HEK293 (cell line): ENCODE results near the gene PRR19.
"Not testable (repeated sequence)": the region's sequence is repeated elsewhere in the genome, so short reads cannot be mapped to it uniquely, and the experiment has no call there.

Experiments used
- CTCF ChIA-PET: fragments of 350-600 bp; formaldehyde crosslinking; extraction: SDS; loops from one replicate; lab custom pipeline; 2021; ENCODE audit warnings: antibody characterized with exemption; lab: Yijun Ruan, JAX
- POLR2A ChIA-PET: fragments of 300-600 bp; formaldehyde crosslinking; extraction: SDS; loops from one replicate; lab custom pipeline; 2020; ENCODE audit warnings: antibody characterized with exemption, inconsistent platforms; lab: Yijun Ruan, JAX
- H3K27ac ChIP-seq: fragments of 200-500 bp; sonication (Bioruptor generic); 2 replicates; pipeline ENCODE4 v1.5.1; 2014; ENCODE audit warnings: low read depth, low read length, control low read depth, inconsistent platforms; ENCODE audit errors: extremely low read depth
- H3K36me3 ChIP-seq, 2 experiments: fragments of 200-500 bp in 1 of 2; sonication (Bioruptor generic) in 1 of 2; 1 replicate in 1 of 2; 2 replicates in 1 of 2; pipeline ENCODE4 v1.5.1; 2014 to 2017; ENCODE audit warnings: inconsistent platforms in 2 of 2, low read length in 2 of 2; ENCODE audit not compliant: control insufficient read depth in 2 of 2, insufficient read depth in 1 of 2
- H3K4me1 ChIP-seq: fragments of 200-500 bp; sonication (Bioruptor generic); 2 replicates; pipeline ENCODE4 v1.5.1; 2014; ENCODE audit warnings: mild to moderate bottlenecking, low read length, inconsistent platforms; ENCODE audit not compliant: control insufficient read depth, insufficient read depth
- H3K4me3 ChIP-seq: 2 replicates; pipeline ENCODE4 v1.5.1; 2011; ENCODE audit warnings: low read depth, mild to moderate bottlenecking, control low read depth, low read length, moderate library complexity
- H3K9me3 ChIP-seq: fragments of 200-500 bp; sonication (Bioruptor generic); 2 replicates; pipeline ENCODE4 v1.5.1; 2014; ENCODE audit warnings: low read depth, low read length, inconsistent platforms; ENCODE audit not compliant: control insufficient read depth, insufficient read depth
- KLF7 ChIP-seq: fragments of 450-650 bp; formaldehyde crosslinking; IDR thresholded peaks from 2 replicates; pipeline ENCODE4 v1.5.1; 2016; ENCODE audit warnings: missing biosample characterization, missing genetic modification characterization, borderline replicate concordance
- OSR2 ChIP-seq: fragments of 450-650 bp; formaldehyde crosslinking; IDR thresholded peaks from 2 replicates; pipeline ENCODE4 v1.5.1; 2016; ENCODE audit warnings: missing biosample characterization, missing genetic modification characterization
- SP7 ChIP-seq: fragments of 450-650 bp; formaldehyde crosslinking; IDR thresholded peaks from 2 replicates; pipeline ENCODE4 v1.5.1; 2016; ENCODE audit warnings: missing biosample characterization, missing genetic modification characterization
- WT1 ChIP-seq: fragments of 450-650 bp; formaldehyde crosslinking; IDR thresholded peaks from 2 replicates; pipeline ENCODE4 v1.5.1; 2016; ENCODE audit warnings: missing biosample characterization, missing genetic modification characterization
- ZNF121 ChIP-seq: fragments of 450-650 bp; formaldehyde crosslinking; IDR thresholded peaks from 2 replicates; pipeline ENCODE4 v1.5.1; 2016; ENCODE audit warnings: missing biosample characterization, missing genetic modification characterization
- ZNF138 ChIP-seq: fragments of 450-650 bp; formaldehyde crosslinking; IDR thresholded peaks from 2 replicates; pipeline ENCODE4 v1.5.1; 2016; ENCODE audit warnings: missing biosample characterization, missing genetic modification characterization, borderline replicate concordance
- ZNF19 ChIP-seq: fragments of 450-650 bp; formaldehyde crosslinking; IDR thresholded peaks from 2 replicates; pipeline ENCODE4; 2016; ENCODE audit warnings: missing biosample characterization, missing genetic modification characterization, low read depth
- ZNF37A ChIP-seq: fragments of 450-650 bp; IDR thresholded peaks from 2 replicates; pipeline ENCODE4 v1.5.1; 2018; ENCODE audit warnings: missing biosample characterization, missing genetic modification characterization
- ZNF48 ChIP-seq: fragments of 450-650 bp; formaldehyde crosslinking; IDR thresholded peaks from 2 replicates; pipeline ENCODE4 v1.5.1; 2016; ENCODE audit warnings: missing biosample characterization, missing genetic modification characterization
- ZNF549 ChIP-seq: fragments of 450-650 bp; IDR thresholded peaks from 2 replicates; pipeline ENCODE4 v1.5.1; 2018; ENCODE audit warnings: missing biosample characterization, missing genetic modification characterization, mild to moderate bottlenecking, inconsistent platforms, moderate library complexity
- ZNF555 ChIP-seq: fragments of 450-650 bp; formaldehyde crosslinking; conservative IDR thresholded peaks from 2 replicates; pipeline ENCODE4 v1.5.1; 2017; ENCODE audit warnings: missing biosample characterization, mild to moderate bottlenecking, missing genetic modification characterization, inconsistent platforms
- ZNF624 ChIP-seq: fragments of 450-650 bp; formaldehyde crosslinking; IDR thresholded peaks from 2 replicates; pipeline ENCODE4 v1.5.1; 2017; ENCODE audit warnings: missing biosample characterization, missing genetic modification characterization
- ZNF626 ChIP-seq: fragments of 450-650 bp; sonication (Bioruptor Pico); formaldehyde crosslinking; IDR thresholded peaks from 2 replicates; pipeline ENCODE4 v1.5.1; 2018; ENCODE audit warnings: missing biosample characterization, missing genetic modification characterization, inconsistent platforms
- ZNF830 ChIP-seq: fragments of 450-650 bp; IDR thresholded peaks from 2 replicates; pipeline ENCODE4 v1.5.0; 2018; ENCODE audit warnings: missing biosample characterization, missing genetic modification characterization, low read depth, mild to moderate bottlenecking, moderate library complexity
- ZNF837 ChIP-seq: fragments of 450-650 bp; formaldehyde crosslinking; IDR thresholded peaks from 2 replicates; pipeline ENCODE4 v1.5.1; 2016; ENCODE audit warnings: missing biosample characterization, missing genetic modification characterization
- TF ChIP-seq, protein P1 (sequence below): fragments of 450-650 bp; IDR thresholded peaks from 2 replicates; pipeline ENCODE4 v1.5.1; 2018; ENCODE audit warnings: missing biosample characterization, mild to moderate bottlenecking, missing genetic modification characterization
- TF ChIP-seq, protein P2 (sequence below): fragments of 450-650 bp; formaldehyde crosslinking; IDR thresholded peaks from 2 replicates; pipeline ENCODE4 v1.5.1; 2016; ENCODE audit warnings: missing biosample characterization, missing genetic modification characterization
- TF ChIP-seq, protein P3 (sequence below): fragments of 450-650 bp; formaldehyde crosslinking; IDR thresholded peaks from 2 replicates; pipeline ENCODE4 v1.5.1; 2016; ENCODE audit warnings: missing biosample characterization, missing genetic modification characterization
- TF ChIP-seq, protein P4 (sequence below): fragments of 450-650 bp; formaldehyde crosslinking; IDR thresholded peaks from 2 replicates; pipeline ENCODE4 v1.5.1; 2016; ENCODE audit warnings: missing biosample characterization, missing genetic modification characterization
- TF ChIP-seq, protein P5 (sequence below): fragments of 450-650 bp; formaldehyde crosslinking; IDR thresholded peaks from 2 replicates; pipeline ENCODE4 v1.5.1; 2017; ENCODE audit warnings: missing biosample characterization, missing genetic modification characterization

PRR19 gene

DNA sequence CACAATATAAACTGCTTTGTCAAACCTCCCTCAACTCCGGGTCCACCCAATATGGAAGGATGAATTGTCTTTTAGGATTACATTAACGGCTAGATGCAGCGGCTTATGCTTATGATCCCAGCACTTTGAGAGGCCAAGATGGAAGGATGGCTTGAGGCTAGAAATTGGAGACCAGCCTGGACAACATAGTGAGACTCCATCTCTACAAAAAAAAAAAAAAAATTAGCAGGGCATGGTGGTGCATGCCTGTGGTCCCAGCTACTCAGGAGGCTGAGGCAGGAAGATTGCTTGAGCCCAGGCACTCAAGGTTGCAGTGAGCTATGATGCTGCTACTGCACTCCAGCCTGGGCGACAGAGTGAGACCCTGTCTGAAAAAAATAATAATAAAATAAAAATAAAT, 35.8 kb upstream of the PRR19 start:
- H3K27ac ChIP-seq, result not testable (repeated sequence)
- peak; percentile 97 for TF ChIP-seq ZNF121 (tag by site-specific recombination)
- TF ChIP-seq, all 188 proteins: peak for 1; not testable (repeated sequence) for 187
- H3K4me1 ChIP-seq, result peaks cover 16% of the 10 kb centered on the region
- CTCF ChIA-PET, result interaction anchor here (1.2 to 1.7 kb wide), 2 partner anchors 13 to 16 kb away, joined by 3 read pairs; no protein-coding TSS in a partner anchor
- H3K4me3 ChIP-seq, POLR2A ChIA-PET, H3K36me3 ChIP-seq, H3K9me3 ChIP-seq: not testable (repeated sequence)

DNA sequence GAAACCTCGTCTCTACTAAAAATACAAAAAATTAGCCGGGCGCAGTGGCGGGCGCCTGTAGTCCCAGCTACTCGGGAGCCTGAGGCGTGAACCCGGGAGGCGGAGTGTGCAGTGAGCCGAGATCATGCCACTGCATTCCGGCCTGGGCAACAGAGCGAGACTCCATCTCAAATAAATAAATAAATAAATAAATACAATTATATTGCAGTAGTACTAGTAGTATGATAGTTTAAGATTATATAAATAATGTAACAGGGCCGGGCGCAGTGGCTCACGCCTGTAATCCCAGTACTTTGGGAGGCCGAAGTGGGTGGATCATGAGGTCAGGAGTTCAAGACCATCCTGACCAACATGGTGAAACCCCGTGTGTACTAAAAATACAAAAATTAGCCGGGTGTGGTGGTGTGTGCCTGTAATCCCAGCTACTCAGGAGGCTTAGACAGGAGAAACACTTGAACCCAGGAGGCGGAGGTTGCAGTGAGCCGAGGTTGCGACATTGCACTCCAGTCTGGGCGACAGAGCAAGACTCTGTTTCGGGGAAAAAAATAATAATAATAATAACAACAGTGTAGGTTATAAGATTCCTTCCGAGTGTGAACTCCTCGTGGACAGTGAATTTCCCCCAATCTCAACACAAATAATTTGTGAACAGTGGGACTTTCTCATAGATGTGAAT, 34.9 kb upstream of the PRR19 start:
- ChIA-PET POLR2A (interaction anchor here (0.9 to 1.7 kb wide), 7 partner anchors 9 to 24 kb away, joined by 3 to 8 read pairs (median 6); partner anchors contain the start of gene GSK3A), CTCF (interaction anchor here (0.6 to 2.0 kb wide), 6 partner anchors 12 to 155 kb away, joined by 3 to 10 read pairs (median 3); no protein-coding TSS in a partner anchor)
- not testable (repeated sequence) for H3K9me3 ChIP-seq, H3K36me3 ChIP-seq, H3K27ac ChIP-seq, H3K4me3 ChIP-seq
- peaks cover 16% of the 10 kb centered on the region for H3K4me1 ChIP-seq
- TF ChIP-seq, protein P1, sequence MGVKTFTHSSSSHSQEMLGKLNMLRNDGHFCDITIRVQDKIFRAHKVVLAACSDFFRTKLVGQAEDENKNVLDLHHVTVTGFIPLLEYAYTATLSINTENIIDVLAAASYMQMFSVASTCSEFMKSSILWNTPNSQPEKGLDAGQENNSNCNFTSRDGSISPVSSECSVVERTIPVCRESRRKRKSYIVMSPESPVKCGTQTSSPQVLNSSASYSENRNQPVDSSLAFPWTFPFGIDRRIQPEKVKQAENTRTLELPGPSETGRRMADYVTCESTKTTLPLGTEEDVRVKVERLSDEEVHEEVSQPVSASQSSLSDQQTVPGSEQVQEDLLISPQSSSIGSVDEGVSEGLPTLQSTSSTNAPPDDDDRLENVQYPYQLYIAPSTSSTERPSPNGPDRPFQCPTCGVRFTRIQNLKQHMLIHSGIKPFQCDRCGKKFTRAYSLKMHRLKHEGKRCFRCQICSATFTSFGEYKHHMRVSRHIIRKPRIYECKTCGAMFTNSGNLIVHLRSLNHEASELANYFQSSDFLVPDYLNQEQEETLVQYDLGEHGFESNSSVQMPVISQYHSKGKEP, result 0 out of 2 replicates have a peak, but pooled peaks have one; percentile 5
- 0 out of 2 replicates have a peak, but pooled peaks have one; percentile 4 for TF ChIP-seq KLF7 (tag by site-specific recombination)

DNA sequence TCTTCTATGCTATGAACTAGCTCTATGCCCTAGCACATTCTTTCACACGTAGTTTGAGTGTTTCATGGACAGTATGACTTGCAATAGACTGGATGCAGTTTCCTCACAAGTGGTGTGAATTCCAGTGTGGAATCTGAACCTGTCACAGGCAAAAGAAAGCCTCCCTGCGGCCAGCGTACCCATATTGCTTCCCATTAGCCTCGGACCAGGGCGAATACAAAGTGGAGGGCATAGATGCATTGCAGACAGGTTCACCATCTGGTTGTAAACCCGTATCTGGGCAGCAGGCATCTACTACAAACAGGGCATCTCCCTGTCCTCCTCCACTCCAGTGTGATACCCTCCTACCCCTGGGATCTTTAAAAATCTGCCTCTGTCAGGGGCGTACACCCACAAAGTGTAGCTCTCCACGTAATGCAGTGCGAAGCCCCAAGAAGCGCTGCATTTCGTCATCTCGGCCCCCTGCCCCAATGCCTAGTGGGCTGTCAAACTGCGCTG, 34.2 kb upstream of the PRR19 start:
- Histone ChIP-seq H3K36me3 (peaks cover 0 to 15% of the 10 kb centered on the region in 2 experiments; a peak in 1 of 3 replicates), H3K4me3 (peak overlapping the region; percentile 43), H3K27ac (peak overlapping the region; percentile 98), H3K9me3 (no peaks in the 10 kb centered on the region), H3K4me1 (peaks cover 16% of the 10 kb centered on the region)
- POLR2A ChIA-PET, result interaction anchor here (0.9 to 1.7 kb wide), 7 partner anchors 10 to 24 kb away, joined by 3 to 8 read pairs (median 6); partner anchors contain the start of gene GSK3A
- CTCF ChIA-PET, result interaction anchor here (0.6 to 2.0 kb wide), 5 partner anchors 22 to 155 kb away, joined by 3 to 10 read pairs (median 3); no protein-coding TSS in a partner anchor
- no peak for TF ChIP-seq ZNF48
- TF ChIP-seq ZNF837 (tag by site-specific recombination), result no peak
- TF ChIP-seq ZNF19 (tag by site-specific recombination), result no peak
- TF ChIP-seq, protein P2, sequence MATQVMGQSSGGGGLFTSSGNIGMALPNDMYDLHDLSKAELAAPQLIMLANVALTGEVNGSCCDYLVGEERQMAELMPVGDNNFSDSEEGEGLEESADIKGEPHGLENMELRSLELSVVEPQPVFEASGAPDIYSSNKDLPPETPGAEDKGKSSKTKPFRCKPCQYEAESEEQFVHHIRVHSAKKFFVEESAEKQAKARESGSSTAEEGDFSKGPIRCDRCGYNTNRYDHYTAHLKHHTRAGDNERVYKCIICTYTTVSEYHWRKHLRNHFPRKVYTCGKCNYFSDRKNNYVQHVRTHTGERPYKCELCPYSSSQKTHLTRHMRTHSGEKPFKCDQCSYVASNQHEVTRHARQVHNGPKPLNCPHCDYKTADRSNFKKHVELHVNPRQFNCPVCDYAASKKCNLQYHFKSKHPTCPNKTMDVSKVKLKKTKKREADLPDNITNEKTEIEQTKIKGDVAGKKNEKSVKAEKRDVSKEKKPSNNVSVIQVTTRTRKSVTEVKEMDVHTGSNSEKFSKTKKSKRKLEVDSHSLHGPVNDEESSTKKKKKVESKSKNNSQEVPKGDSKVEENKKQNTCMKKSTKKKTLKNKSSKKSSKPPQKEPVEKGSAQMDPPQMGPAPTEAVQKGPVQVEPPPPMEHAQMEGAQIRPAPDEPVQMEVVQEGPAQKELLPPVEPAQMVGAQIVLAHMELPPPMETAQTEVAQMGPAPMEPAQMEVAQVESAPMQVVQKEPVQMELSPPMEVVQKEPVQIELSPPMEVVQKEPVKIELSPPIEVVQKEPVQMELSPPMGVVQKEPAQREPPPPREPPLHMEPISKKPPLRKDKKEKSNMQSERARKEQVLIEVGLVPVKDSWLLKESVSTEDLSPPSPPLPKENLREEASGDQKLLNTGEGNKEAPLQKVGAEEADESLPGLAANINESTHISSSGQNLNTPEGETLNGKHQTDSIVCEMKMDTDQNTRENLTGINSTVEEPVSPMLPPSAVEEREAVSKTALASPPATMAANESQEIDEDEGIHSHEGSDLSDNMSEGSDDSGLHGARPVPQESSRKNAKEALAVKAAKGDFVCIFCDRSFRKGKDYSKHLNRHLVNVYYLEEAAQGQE (tag by site-specific recombination), result 0 out of 2 replicates have a peak, but pooled peaks have one; percentile 35
- TF ChIP-seq, protein P3, sequence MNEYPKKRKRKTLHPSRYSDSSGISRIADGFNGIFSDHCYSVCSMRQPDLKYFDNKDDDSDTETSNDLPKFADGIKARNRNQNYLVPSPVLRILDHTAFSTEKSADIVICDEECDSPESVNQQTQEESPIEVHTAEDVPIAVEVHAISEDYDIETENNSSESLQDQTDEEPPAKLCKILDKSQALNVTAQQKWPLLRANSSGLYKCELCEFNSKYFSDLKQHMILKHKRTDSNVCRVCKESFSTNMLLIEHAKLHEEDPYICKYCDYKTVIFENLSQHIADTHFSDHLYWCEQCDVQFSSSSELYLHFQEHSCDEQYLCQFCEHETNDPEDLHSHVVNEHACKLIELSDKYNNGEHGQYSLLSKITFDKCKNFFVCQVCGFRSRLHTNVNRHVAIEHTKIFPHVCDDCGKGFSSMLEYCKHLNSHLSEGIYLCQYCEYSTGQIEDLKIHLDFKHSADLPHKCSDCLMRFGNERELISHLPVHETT, result no peak
- 0 out of 2 replicates have a peak, but pooled peaks have one; percentile 27 for TF ChIP-seq WT1 (tag by site-specific recombination)
- no peak for TF ChIP-seq ZNF555 (tag by site-specific recombination)
- TF ChIP-seq ZNF830 (tag by site-specific recombination), result no peak
- no peak for TF ChIP-seq ZNF626 (tag by site-specific recombination)
- TF ChIP-seq SP7 (tag by site-specific recombination), result no peak
- TF ChIP-seq, protein P4, sequence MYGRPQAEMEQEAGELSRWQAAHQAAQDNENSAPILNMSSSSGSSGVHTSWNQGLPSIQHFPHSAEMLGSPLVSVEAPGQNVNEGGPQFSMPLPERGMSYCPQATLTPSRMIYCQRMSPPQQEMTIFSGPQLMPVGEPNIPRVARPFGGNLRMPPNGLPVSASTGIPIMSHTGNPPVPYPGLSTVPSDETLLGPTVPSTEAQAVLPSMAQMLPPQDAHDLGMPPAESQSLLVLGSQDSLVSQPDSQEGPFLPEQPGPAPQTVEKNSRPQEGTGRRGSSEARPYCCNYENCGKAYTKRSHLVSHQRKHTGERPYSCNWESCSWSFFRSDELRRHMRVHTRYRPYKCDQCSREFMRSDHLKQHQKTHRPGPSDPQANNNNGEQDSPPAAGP (tag by site-specific recombination), result no peak
- no peak for TF ChIP-seq ZNF138 (tag by site-specific recombination)
- TF ChIP-seq, protein P5, sequence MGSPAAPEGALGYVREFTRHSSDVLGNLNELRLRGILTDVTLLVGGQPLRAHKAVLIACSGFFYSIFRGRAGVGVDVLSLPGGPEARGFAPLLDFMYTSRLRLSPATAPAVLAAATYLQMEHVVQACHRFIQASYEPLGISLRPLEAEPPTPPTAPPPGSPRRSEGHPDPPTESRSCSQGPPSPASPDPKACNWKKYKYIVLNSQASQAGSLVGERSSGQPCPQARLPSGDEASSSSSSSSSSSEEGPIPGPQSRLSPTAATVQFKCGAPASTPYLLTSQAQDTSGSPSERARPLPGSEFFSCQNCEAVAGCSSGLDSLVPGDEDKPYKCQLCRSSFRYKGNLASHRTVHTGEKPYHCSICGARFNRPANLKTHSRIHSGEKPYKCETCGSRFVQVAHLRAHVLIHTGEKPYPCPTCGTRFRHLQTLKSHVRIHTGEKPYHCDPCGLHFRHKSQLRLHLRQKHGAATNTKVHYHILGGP (tag by site-specific recombination), result no peak
- no peak for TF ChIP-seq OSR2 (tag by site-specific recombination)
- TF ChIP-seq ZNF549 (tag by site-specific recombination), result no peak
- no peak for TF ChIP-seq ZNF624 (tag by site-specific recombination)
- no peak for TF ChIP-seq ZNF37A
